D721Med (cell line): ENCODE measurements around the gene PANK3.

Source experiments
- DNase-seq: peaks from one replicate; pipeline ENCODE4 v3.0.0; 2011; ENCODE audit warnings: low spot score; ENCODE audit not compliant: insufficient read length
- FAIRE-seq: peaks from 2 replicates; lab custom pipeline; 2011; peaks lifted over from hg19 to GRCh38; lab: Jason Lieb, UNC
- CTCF ChIP-seq: IDR thresholded peaks from 2 replicates; pipeline ENCODE4 v1.5.1; 2012; ENCODE audit warnings: mild to moderate bottlenecking, control low read depth; ENCODE audit not compliant: insufficient read depth; ENCODE audit errors: missing control alignments

Gene PANK3

GRCh38 chr5:168578538-168579487, at the start of gene PANK3:
Gene PANK3 (minus strand): TSS chr5:168579368. CDS start chr5:168579283, 85 bp downstream.
- FAIRE-seq = no peak
- peak; percentile 4 for TF ChIP-seq CTCF
- peak; percentile 37 for DNase-seq

- no peak for TF ChIP-seq CTCF
- DNase-seq (no peak), FAIRE-seq (no peak)
Observed at GRCh38 chr5:168624850-168625364, 45.7 kb upstream of the PANK3 start.

- no peak for FAIRE-seq
- DNase-seq = no peak
Observed at GRCh38 chr5:168620807-168621206, 41.6 kb upstream of the PANK3 start.

GRCh38 chr5:168614661-168615060, 35.5 kb upstream of the PANK3 start:
- DNase-seq (no peak), FAIRE-seq (no peak)
- no peak for TF ChIP-seq CTCF

More at GRCh38 chr5:168620807-168621206, 41.6 kb upstream of the PANK3 start:
- no peak for TF ChIP-seq CTCF

- no peak for DNase-seq
Observed at GRCh38 chr5:168613996-168614395, 34.8 kb upstream of the PANK3 start.

GRCh38 chr5:168613396-168613795, 34.2 kb upstream of the PANK3 start:
- DNase-seq (no peak), FAIRE-seq (no peak)
- TF ChIP-seq CTCF = no peak

More at GRCh38 chr5:168613996-168614395, 34.8 kb upstream of the PANK3 start:
- no peak for TF ChIP-seq CTCF
- FAIRE-seq = no peak

GRCh38 chr5:168612996-168613395, 33.8 kb upstream of the PANK3 start:
- no peak for DNase-seq
- no peak for TF ChIP-seq CTCF
- FAIRE-seq = no peak
